Measurements from ENCODE around the gene GPC6. TPM values are rescaled to one million over a fixed set of nuclear protein-coding genes. Genes with fewer than 3 reads are reported as not detected.

The GPC6 gene
- polyA plus RNA-seq, 4 donors, result 0.22 to 45.0 (median 1.4) TPM

- Histone ChIP-seq H3K36me3 (ENCODE audit: control insufficient read depth in 3 of 3, insufficient read depth in 2 of 3, low read depth in 1 of 3, low read length in 3 of 3) (no peaks in the 10 kb centered on the region), H3K4me1 (ENCODE audit: control insufficient read depth in 3 of 3, insufficient read depth in 2 of 3, low read depth in 1 of 3, low read length in 2 of 3) (no peaks in the 10 kb centered on the region), H3K27me3 (ENCODE audit: control insufficient read depth in 3 of 3, insufficient read depth in 3 of 3, low read length in 3 of 3) (no peaks in the 10 kb centered on the region), H3K9me3 (ENCODE audit: control insufficient read depth in 2 of 2, insufficient read depth in 1 of 2, low read depth in 1 of 2, low read length in 1 of 2) (no peaks in the 10 kb centered on the region), H3K27ac (ENCODE audit: low read depth in 1 of 3, low read length in 2 of 3) (no peak overlapping the region), H3K4me3 (ENCODE audit: low read depth in 1 of 3, low read length in 3 of 3) (no peak overlapping the region)
- FAIRE-seq, result no peak
- DNase-seq, result no peak
- 57 to 70% (median 68%) methylated on average over 8 of the region's 8 CpGs for WGBS, 3 donors
Observed at GRCh38 chr13:94344126-94344818, 1117.7 kb downstream of the GPC6 start.

- H3K27ac ChIP-seq (ENCODE audit: low read depth in 1 of 3, low read length in 2 of 3), result no peak overlapping the region
- 70 to 76% (median 72%) methylated on average over 8 of the region's 8 CpGs for WGBS, 3 donors
- H3K4me3 ChIP-seq (ENCODE audit: low read depth in 1 of 3, low read length in 3 of 3), result no peak overlapping the region
- no peaks in the 10 kb centered on the region for H3K4me1 ChIP-seq (ENCODE audit: control insufficient read depth in 3 of 3, insufficient read depth in 2 of 3, low read depth in 1 of 3, low read length in 2 of 3)
- no peaks in the 10 kb centered on the region for H3K36me3 ChIP-seq (ENCODE audit: control insufficient read depth in 3 of 3, insufficient read depth in 2 of 3, low read depth in 1 of 3, low read length in 3 of 3)
- H3K27me3 ChIP-seq (ENCODE audit: control insufficient read depth in 3 of 3, insufficient read depth in 3 of 3, low read length in 3 of 3), result no peaks in the 10 kb centered on the region
- H3K9me3 ChIP-seq (ENCODE audit: control insufficient read depth in 2 of 2, insufficient read depth in 1 of 2, low read depth in 1 of 2, low read length in 1 of 2), result no peaks in the 10 kb centered on the region
- DNase-seq (peak in 1 of 2 donors; percentile 20), FAIRE-seq (no peak)
Observed at GRCh38 chr13:94345374-94346195, 1119.0 kb downstream of the GPC6 start.

- Histone ChIP-seq H3K27me3 (ENCODE audit: control insufficient read depth in 3 of 3, insufficient read depth in 3 of 3, low read length in 3 of 3) (no peaks in the 10 kb centered on the region), H3K36me3 (ENCODE audit: control insufficient read depth in 3 of 3, insufficient read depth in 2 of 3, low read depth in 1 of 3, low read length in 3 of 3) (no peaks in the 10 kb centered on the region), H3K27ac (ENCODE audit: low read depth in 1 of 3, low read length in 2 of 3) (no peak overlapping the region), H3K4me1 (ENCODE audit: control insufficient read depth in 3 of 3, insufficient read depth in 2 of 3, low read depth in 1 of 3, low read length in 2 of 3) (peaks cover 0 to 2% (median 0%) of the 10 kb centered on the region in 3 donors), H3K4me3 (ENCODE audit: low read depth in 1 of 3, low read length in 3 of 3) (no peak overlapping the region), H3K9me3 (ENCODE audit: control insufficient read depth in 2 of 2, insufficient read depth in 1 of 2, low read depth in 1 of 2, low read length in 1 of 2) (no peaks in the 10 kb centered on the region)
- DNase-seq (no peak), FAIRE-seq (no peak)
- 90 to 96% (median 94%) methylated on average over 13 of the region's 13 CpGs for WGBS, 3 donors
Observed at GRCh38 chr13:94346261-94347019, 1119.8 kb downstream of the GPC6 start.

- DNase-seq (no peak), FAIRE-seq (no peak)
- H3K27ac ChIP-seq (ENCODE audit: low read depth in 1 of 3, low read length in 2 of 3), result no peak overlapping the region
- H3K27me3 ChIP-seq (ENCODE audit: control insufficient read depth in 3 of 3, insufficient read depth in 3 of 3, low read length in 3 of 3), result no peaks in the 10 kb centered on the region
- H3K9me3 ChIP-seq (ENCODE audit: control insufficient read depth in 2 of 2, insufficient read depth in 1 of 2, low read depth in 1 of 2, low read length in 1 of 2), result no peaks in the 10 kb centered on the region
- no peaks in the 10 kb centered on the region for H3K36me3 ChIP-seq (ENCODE audit: control insufficient read depth in 3 of 3, insufficient read depth in 2 of 3, low read depth in 1 of 3, low read length in 3 of 3)
- 66 to 75% (median 66%) methylated on average over 5 of the region's 5 CpGs for WGBS, 3 donors
- peaks cover 0 to 7% (median 0%) of the 10 kb centered on the region in 3 donors for H3K4me1 ChIP-seq (ENCODE audit: control insufficient read depth in 3 of 3, insufficient read depth in 2 of 3, low read depth in 1 of 3, low read length in 2 of 3)
- no peak overlapping the region for H3K4me3 ChIP-seq (ENCODE audit: low read depth in 1 of 3, low read length in 3 of 3)
Observed at GRCh38 chr13:94351292-94351990, 1124.8 kb downstream of the GPC6 start.

GRCh38 chr13:94352057-94352456 is 1125.5 kb downstream of the GPC6 start:
- H3K4me1 ChIP-seq (ENCODE audit: control insufficient read depth in 3 of 3, insufficient read depth in 2 of 3, low read depth in 1 of 3, low read length in 2 of 3), result peaks cover 0 to 7% (median 0%) of the 10 kb centered on the region in 3 donors
- H3K27me3 ChIP-seq (ENCODE audit: control insufficient read depth in 3 of 3, insufficient read depth in 3 of 3, low read length in 3 of 3), result no peaks in the 10 kb centered on the region
- H3K4me3 ChIP-seq (ENCODE audit: low read depth in 1 of 3, low read length in 3 of 3), result no peak overlapping the region
- H3K36me3 ChIP-seq (ENCODE audit: control insufficient read depth in 3 of 3, insufficient read depth in 2 of 3, low read depth in 1 of 3, low read length in 3 of 3), result peaks cover 0 to under 1% (median 0%) of the 10 kb centered on the region in 3 donors
- no peak for FAIRE-seq
- no peaks in the 10 kb centered on the region for H3K9me3 ChIP-seq (ENCODE audit: control insufficient read depth in 2 of 2, insufficient read depth in 1 of 2, low read depth in 1 of 2, low read length in 1 of 2)
- no peak overlapping the region for H3K27ac ChIP-seq (ENCODE audit: low read depth in 1 of 3, low read length in 2 of 3)
- WGBS, 3 donors, result 81 to 89% (median 87%) methylated on average over 3 of the region's 3 CpGs
- DNase-seq, result no peak

- Histone ChIP-seq H3K4me3 (ENCODE audit: low read depth in 1 of 3, low read length in 3 of 3) (no peak overlapping the region), H3K9me3 (ENCODE audit: control insufficient read depth in 2 of 2, insufficient read depth in 1 of 2, low read depth in 1 of 2, low read length in 1 of 2) (no peaks in the 10 kb centered on the region), H3K27ac (ENCODE audit: low read depth in 1 of 3, low read length in 2 of 3) (no peak overlapping the region), H3K4me1 (ENCODE audit: control insufficient read depth in 3 of 3, insufficient read depth in 2 of 3, low read depth in 1 of 3, low read length in 2 of 3) (peaks cover 0 to 7% (median 0%) of the 10 kb centered on the region in 3 donors), H3K27me3 (ENCODE audit: control insufficient read depth in 3 of 3, insufficient read depth in 3 of 3, low read length in 3 of 3) (no peaks in the 10 kb centered on the region), H3K36me3 (ENCODE audit: control insufficient read depth in 3 of 3, insufficient read depth in 2 of 3, low read depth in 1 of 3, low read length in 3 of 3) (peaks cover 0 to 4% (median 0%) of the 10 kb centered on the region in 3 donors)
- 92 to 96% (median 94%) methylated on average over 8 of the region's 8 CpGs for WGBS, 3 donors
- no peak for DNase-seq
- no peak for FAIRE-seq
Observed at GRCh38 chr13:94353167-94353710, 1126.6 kb downstream of the GPC6 start.

- no peak for DNase-seq
- Histone ChIP-seq H3K9me3 (ENCODE audit: control insufficient read depth in 2 of 2, insufficient read depth in 1 of 2, low read depth in 1 of 2, low read length in 1 of 2) (no peaks in the 10 kb centered on the region), H3K4me3 (ENCODE audit: low read depth in 1 of 3, low read length in 3 of 3) (no peak overlapping the region), H3K36me3 (ENCODE audit: control insufficient read depth in 3 of 3, insufficient read depth in 2 of 3, low read depth in 1 of 3, low read length in 3 of 3) (peaks cover 0 to 4% (median 0%) of the 10 kb centered on the region in 3 donors), H3K4me1 (ENCODE audit: control insufficient read depth in 3 of 3, insufficient read depth in 2 of 3, low read depth in 1 of 3, low read length in 2 of 3) (no peaks in the 10 kb centered on the region), H3K27me3 (ENCODE audit: control insufficient read depth in 3 of 3, insufficient read depth in 3 of 3, low read length in 3 of 3) (no peaks in the 10 kb centered on the region), H3K27ac (ENCODE audit: low read depth in 1 of 3, low read length in 2 of 3) (no peak overlapping the region)
- FAIRE-seq, result no peak
Observed at GRCh38 chr13:94359875-94360274, 1133.3 kb downstream of the GPC6 start.

Measured in small intestine (tissue), 7 donors.